Fibroblast of the aortic adventitia (primary cell): ENCODE measurements around the gene BCL2L12. TPM values are rescaled to one million over a fixed set of nuclear protein-coding genes. Genes with fewer than 3 reads are reported as not detected.

Source experiments
- DNase-seq: peaks from one replicate; pipeline ENCODE4 v3.0.0-alpha.2; 2010; ENCODE audit warnings: low read depth
- H3K4me3 ChIP-seq: 2 replicates; pipeline ENCODE4 v1.5.1; 2011; ENCODE audit warnings: low read depth, mild to moderate bottlenecking, control low read depth, low read length, moderate library complexity
- total RNA-seq: library from RNA; depleted of rRNA; stranded (reverse); fragments of >200 nt; gene quantifications from 2 replicates; pipeline ENCODE4 v1.2.3, GENCODE V29; 2012; ENCODE audit warnings: low replicate concordance
- TF ChIP-seq, protein P1 (sequence below): IDR thresholded peaks from 2 replicates; pipeline ENCODE4 v1.5.1; 2011; ENCODE audit warnings: mild to moderate bottlenecking, low read length, control low read depth, inconsistent platforms; ENCODE audit not compliant: insufficient read depth

BCL2L12 gene
- total RNA-seq, 1 donor, result 6.1 TPM

DNA sequence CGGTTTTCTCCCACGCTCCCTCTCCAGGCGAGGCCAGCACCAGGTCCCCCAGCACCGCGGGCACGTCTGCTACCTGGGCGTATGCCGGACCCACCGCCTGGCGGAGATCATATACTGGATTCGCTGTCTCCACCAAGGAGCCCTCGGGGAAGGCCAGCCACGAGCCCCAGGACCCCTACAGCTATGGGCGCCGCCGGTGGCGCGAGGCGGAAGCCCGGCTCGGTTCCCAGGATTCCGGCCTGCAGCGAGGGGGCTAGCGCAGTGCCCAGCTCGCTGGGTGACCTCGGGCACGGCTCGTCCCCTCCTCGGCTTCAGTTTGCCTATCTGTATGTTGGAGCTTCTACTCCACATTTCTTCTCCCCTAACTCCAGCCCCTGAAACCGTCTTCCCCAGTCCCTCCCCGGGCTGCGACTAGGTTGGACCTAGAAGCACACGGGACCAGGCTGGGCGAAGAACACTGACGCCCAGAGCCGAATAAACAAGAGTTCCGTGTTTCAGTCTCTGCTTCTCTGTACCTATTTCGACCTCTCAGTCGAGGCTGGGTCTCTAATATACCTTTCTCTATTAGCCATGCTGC is 24.4 kb downstream of the BCL2L12 start:
- peak overlapping the region; percentile 74 for H3K4me3 ChIP-seq
- DNase-seq, result no peak
- TF ChIP-seq, protein P1, sequence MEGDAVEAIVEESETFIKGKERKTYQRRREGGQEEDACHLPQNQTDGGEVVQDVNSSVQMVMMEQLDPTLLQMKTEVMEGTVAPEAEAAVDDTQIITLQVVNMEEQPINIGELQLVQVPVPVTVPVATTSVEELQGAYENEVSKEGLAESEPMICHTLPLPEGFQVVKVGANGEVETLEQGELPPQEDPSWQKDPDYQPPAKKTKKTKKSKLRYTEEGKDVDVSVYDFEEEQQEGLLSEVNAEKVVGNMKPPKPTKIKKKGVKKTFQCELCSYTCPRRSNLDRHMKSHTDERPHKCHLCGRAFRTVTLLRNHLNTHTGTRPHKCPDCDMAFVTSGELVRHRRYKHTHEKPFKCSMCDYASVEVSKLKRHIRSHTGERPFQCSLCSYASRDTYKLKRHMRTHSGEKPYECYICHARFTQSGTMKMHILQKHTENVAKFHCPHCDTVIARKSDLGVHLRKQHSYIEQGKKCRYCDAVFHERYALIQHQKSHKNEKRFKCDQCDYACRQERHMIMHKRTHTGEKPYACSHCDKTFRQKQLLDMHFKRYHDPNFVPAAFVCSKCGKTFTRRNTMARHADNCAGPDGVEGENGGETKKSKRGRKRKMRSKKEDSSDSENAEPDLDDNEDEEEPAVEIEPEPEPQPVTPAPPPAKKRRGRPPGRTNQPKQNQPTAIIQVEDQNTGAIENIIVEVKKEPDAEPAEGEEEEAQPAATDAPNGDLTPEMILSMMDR, result no peak

DNA sequence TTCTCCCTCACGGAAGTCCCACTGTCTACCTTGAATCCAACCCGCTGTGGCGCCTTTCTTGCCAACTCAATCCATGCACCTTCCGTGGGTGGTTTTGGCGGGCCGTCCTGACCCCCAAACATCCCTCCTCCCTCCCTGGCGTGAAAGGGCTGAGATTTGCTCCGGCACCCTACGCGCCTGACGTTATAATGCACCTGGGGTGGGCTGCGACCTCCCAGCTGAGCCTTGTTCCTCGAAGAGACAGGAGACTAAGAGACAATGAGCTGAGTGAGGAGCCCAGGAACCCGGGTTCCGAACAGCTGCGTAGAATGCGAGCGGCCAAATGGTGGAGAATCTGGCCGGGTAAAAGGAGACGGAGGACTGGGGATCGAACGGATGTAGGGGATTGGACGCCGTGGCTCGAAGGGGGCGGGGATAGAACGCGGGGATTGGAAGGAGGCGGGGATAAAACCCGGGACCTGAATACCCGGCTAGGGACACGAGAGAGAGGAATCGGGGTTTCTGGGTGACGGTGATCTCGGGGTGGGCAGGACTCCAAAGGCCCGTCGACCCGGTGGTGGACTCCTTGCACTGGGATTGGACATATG is 25.0 kb downstream of the BCL2L12 start, which contains the start of gene CPT1C:
Gene CPT1C (plus strand): TSS at position 461 of the 587 bp plus-strand sequence. CDS start 1,137 bp downstream, outside the sequence.
- peak within 1 kb of the TSS; percentile 74 for H3K4me3 ChIP-seq
- TF ChIP-seq, protein P1, result no peak

GRCh38 chr19:49691243-49692146 is 25.8 kb downstream of the BCL2L12 start:
- TF ChIP-seq, protein P1, result no peak
- peak; percentile 72 for DNase-seq
- peak overlapping the region; percentile 74 for H3K4me3 ChIP-seq

More for the DNA sequence above, 25.0 kb downstream of the BCL2L12 start, which contains the start of gene CPT1C:
- DNase-seq, result peak; percentile 74

DNA sequence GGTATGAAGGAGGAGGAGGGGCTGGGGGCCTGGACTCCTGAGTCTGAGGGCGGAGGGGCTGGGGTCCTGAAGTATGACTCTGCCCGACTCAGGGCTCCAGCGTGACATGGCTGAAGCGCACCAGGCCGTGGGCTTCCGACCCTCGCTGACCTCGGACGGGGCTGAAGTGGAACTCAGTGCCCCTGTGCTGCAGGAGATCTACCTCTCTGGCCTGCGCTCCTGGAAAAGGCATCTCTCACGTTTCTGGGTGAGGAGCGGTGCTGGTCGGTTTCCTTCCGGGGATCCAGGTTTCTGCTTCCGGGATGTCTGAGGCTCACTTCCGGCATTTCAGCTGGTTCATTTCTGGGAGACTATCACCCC is 26.4 kb downstream of the BCL2L12 start:
- H3K4me3 ChIP-seq, result peak overlapping the region; percentile 74
- TF ChIP-seq, protein P1, result no peak
- no peak for DNase-seq

GRCh38 chr19:49696115-49696514 is 30.4 kb downstream of the BCL2L12 start:
- H3K4me3 ChIP-seq, result no peak overlapping the region
- TF ChIP-seq, protein P1, result no peak
- no peak for DNase-seq

- no peak overlapping the region for H3K4me3 ChIP-seq
- DNase-seq, result no peak
- TF ChIP-seq, protein P1, result no peak
Measured at GRCh38 chr19:49696865-49697264, 31.1 kb downstream of the BCL2L12 start.
